Caco-2 (cell line): ENCODE results near the gene MEIS3. TPM values are rescaled to one million over a fixed set of nuclear protein-coding genes. Genes with fewer than 3 reads are reported as not detected.

Source experiments
- BruUV-seq: library from RNA; stranded (reverse); fragments of 400-500 nt; replicated peaks from 2 replicates; lab custom pipeline; 2021; lab: Mats Ljungman, UMichigan
- CTCF ChIA-PET: fragments of 300-600 bp; sonication (Branson Sonifier 250); formaldehyde crosslinking; loops from one replicate; lab custom pipeline; 2022; ENCODE audit warnings: antibody characterized with exemption; lab: Charles Lee
- POLR2A ChIA-PET: fragments of 300-600 bp; sonication (Branson Sonifier 250); formaldehyde crosslinking; loops from one replicate; lab custom pipeline; 2022; ENCODE audit warnings: antibody characterized with exemption; lab: Charles Lee
- DNase-seq, 2 experiments: peaks; one replicate each; pipeline versions ENCODE4 v3.0.0 to v3.0.0-alpha.2; 2020 to 2022
- H3K27me3 ChIP-seq: replicated peaks from 2 replicates; pipeline ENCODE4 v1.6.0; 2011; ENCODE audit warnings: low read length; ENCODE audit not compliant: control insufficient read depth, insufficient read depth
- H3K36me3 ChIP-seq: 2 replicates; pipeline ENCODE4 v1.5.1; 2011; ENCODE audit warnings: low read length; ENCODE audit not compliant: control insufficient read depth, insufficient read depth
- H3K4me1 ChIP-seq: fragments of 250-450 bp; sonication (Bioruptor Pico); 2 replicates; pipeline ENCODE4 v1.5.1; 2020; ENCODE audit warnings: mild to moderate bottlenecking
- H3K4me3 ChIP-seq: 2 replicates; pipeline ENCODE4 v1.5.1; 2011; ENCODE audit warnings: low read depth, mild to moderate bottlenecking, control low read depth, low read length
- H3K9me3 ChIP-seq: fragments of 250-450 bp; sonication (Bioruptor Pico); 2 replicates; pipeline ENCODE4 v1.5.1; 2020; ENCODE audit warnings: mild to moderate bottlenecking, moderate library complexity
- H3K27ac Mint-ChIP-seq: one replicate; pipeline ENCODE4 v1.8.0; 2022; ENCODE audit warnings: mixed read lengths; ENCODE audit not compliant: unreplicated experiment
- H3K27me3 Mint-ChIP-seq: one replicate; pipeline ENCODE4 v1.8.0; 2022; ENCODE audit warnings: mixed read lengths; ENCODE audit not compliant: insufficient read depth, unreplicated experiment
- H3K36me3 Mint-ChIP-seq: one replicate; pipeline ENCODE4 v1.8.0; 2022; ENCODE audit warnings: mild to moderate bottlenecking, mixed read lengths; ENCODE audit not compliant: insufficient read depth, unreplicated experiment
- H3K4me1 Mint-ChIP-seq: one replicate; pipeline ENCODE4 v1.8.0; 2022; ENCODE audit warnings: low read depth, mixed read lengths; ENCODE audit not compliant: unreplicated experiment
- H3K4me3 Mint-ChIP-seq: one replicate; pipeline ENCODE4 v1.8.0; 2022; ENCODE audit warnings: mild to moderate bottlenecking, moderate library complexity, mixed read lengths; ENCODE audit not compliant: unreplicated experiment
- H3K9me3 Mint-ChIP-seq: one replicate; pipeline ENCODE4 v1.8.0; 2022; ENCODE audit warnings: mixed read lengths; ENCODE audit not compliant: unreplicated experiment
- CTCF ChIP-seq, 2 experiments: fragments of 200-600 bp in 1 of 2; IDR thresholded peaks; 1 replicate in 1 of 2; 2 replicates in 1 of 2; pipeline versions ENCODE4 v1.5.1 to v1.8.0; 2011 to 2022; ENCODE audit warnings: antibody characterized with exemption in 1 of 2, control low read depth in 1 of 2, inconsistent platforms in 1 of 2, low read depth in 1 of 2, low read length in 1 of 2, mild to moderate bottlenecking in 1 of 2, moderate library complexity in 1 of 2; ENCODE audit not compliant: insufficient read depth in 1 of 2, severe bottlenecking in 1 of 2, unreplicated experiment in 1 of 2
- intact Hi-C: fragments of 100-400 bp; cut with micrococcal nuclease; formaldehyde crosslinking; loops from one replicate; pipeline ENCODE4 v1.10.0; 2022; ENCODE audit not compliant: unreplicated experiment
- total RNA-seq: library from RNA; stranded (reverse); gene quantifications from 2 replicates; pipeline ENCODE4 v1.2.3, GENCODE V29; 2022

Gene MEIS3
- total RNA-seq, 1 experiment from 2014 or later, result 16.8 TPM

- DNase-seq, result no peak
- Mint-ChIP-seq H3K27ac (no peak overlapping the region), H3K36me3 (peaks cover 5% of the 10 kb centered on the region), H3K4me1 (peaks cover 34% of the 10 kb centered on the region), H3K27me3 (peaks cover 28% of the 10 kb centered on the region), H3K4me3 (peak overlapping the region; percentile 73), H3K9me3 (no peaks in the 10 kb centered on the region)
- BruUV-seq, result TSS peak; percentile 43
- CTCF ChIA-PET, result interaction anchor here (1.0 kb wide), 1 partner anchor 10 kb away, joined by 9 read pairs; no protein-coding TSS in a partner anchor
- Histone ChIP-seq H3K4me1 (no peaks in the 10 kb centered on the region), H3K9me3 (no peaks in the 10 kb centered on the region), H3K27me3 (peaks cover 3% of the 10 kb centered on the region; the same call in 1 of the 2 replicates), H3K4me3 (peak overlapping the region; percentile 53; the same call in 1 of the 2 replicates), H3K36me3 (no peaks in the 10 kb centered on the region)
- POLR2A ChIA-PET, result no interaction called here
- no peak for TF ChIP-seq CTCF (IDR thresholded peaks at IDR 0.05; ENCODE audit: insufficient read depth in 1 of 2, low read depth in 1 of 2, low read length in 1 of 2, severe bottlenecking in 1 of 2, unreplicated experiment in 1 of 2)
- intact Hi-C loops, result no loop called here
Observed at GRCh38 chr19:47417746-47418691, 1.3 kb downstream of the MEIS3 start.

- Mint-ChIP-seq H3K27ac (no peak overlapping the region), H3K4me3 (peak overlapping the region; percentile 73), H3K36me3 (peaks cover 5% of the 10 kb centered on the region), H3K27me3 (peaks cover 21% of the 10 kb centered on the region), H3K4me1 (peaks cover 26% of the 10 kb centered on the region), H3K9me3 (no peaks in the 10 kb centered on the region)
- ChIA-PET POLR2A (no interaction called here), CTCF (no interaction called here)
- Histone ChIP-seq H3K9me3 (no peaks in the 10 kb centered on the region), H3K36me3 (no peaks in the 10 kb centered on the region), H3K4me1 (no peaks in the 10 kb centered on the region), H3K27me3 (peaks cover 2% of the 10 kb centered on the region; the same call in 1 of the 2 replicates), H3K4me3 (no peak overlapping the region)
- no peak for TF ChIP-seq CTCF (IDR thresholded peaks at IDR 0.05; ENCODE audit: insufficient read depth in 1 of 2, low read depth in 1 of 2, low read length in 1 of 2, severe bottlenecking in 1 of 2, unreplicated experiment in 1 of 2)
- intact Hi-C loops, result no loop called here
- no peak for DNase-seq
- no TSS peak for BruUV-seq
Observed at GRCh38 chr19:47417107-47417745, 2.1 kb downstream of the MEIS3 start.

GRCh38 chr19:47416643-47416985 lies 2.7 kb downstream of the MEIS3 start:
- no peak overlapping the region for H3K27ac Mint-ChIP-seq
- H3K4me1 Mint-ChIP-seq, result peaks cover 21% of the 10 kb centered on the region
- H3K9me3 Mint-ChIP-seq, result no peaks in the 10 kb centered on the region
- H3K27me3 ChIP-seq, result peaks cover 2% of the 10 kb centered on the region; the same call in 1 of the 2 replicates
- no peaks in the 10 kb centered on the region for H3K36me3 ChIP-seq
- no peak overlapping the region for H3K4me3 ChIP-seq
- H3K36me3 Mint-ChIP-seq, result peaks cover 5% of the 10 kb centered on the region
- no peak for TF ChIP-seq CTCF (IDR thresholded peaks at IDR 0.05; ENCODE audit: insufficient read depth in 1 of 2, low read depth in 1 of 2, low read length in 1 of 2, severe bottlenecking in 1 of 2, unreplicated experiment in 1 of 2)
- no peaks in the 10 kb centered on the region for H3K9me3 ChIP-seq
- ChIA-PET CTCF (no interaction called here), POLR2A (no interaction called here)
- H3K4me1 ChIP-seq, result no peaks in the 10 kb centered on the region
- peaks cover 17% of the 10 kb centered on the region for H3K27me3 Mint-ChIP-seq
- no TSS peak for BruUV-seq
- intact Hi-C loops, result no loop called here
- H3K4me3 Mint-ChIP-seq, result no peak overlapping the region
- DNase-seq, result no peak
